Keratinocyte (primary cell): ENCODE data around the gene CACNA1C.

Experiments used
- EZH2 ChIP-seq: IDR thresholded peaks from one replicate; pipeline ENCODE4 v1.6.1; 2012; ENCODE audit warnings: inconsistent platforms, mild to moderate bottlenecking, low read length, moderate library complexity
- TF ChIP-seq, protein P1 (sequence below), 3 experiments: IDR thresholded peaks in 1 of 3; conservative IDR thresholded peaks in 1 of 3; optimal IDR thresholded peaks in 1 of 3; 2 replicates in 2 of 3; 3 replicates in 1 of 3; pipeline versions ENCODE3 to v1.5.1; 2011; ENCODE audit warnings: low read length in 3 of 3, mild to moderate bottlenecking in 3 of 3, moderate library complexity in 2 of 3, control low read depth in 1 of 3, inconsistent platforms in 1 of 3; ENCODE audit not compliant: insufficient read depth in 2 of 3; ENCODE audit errors: extremely low read depth in 1 of 3

DNA sequence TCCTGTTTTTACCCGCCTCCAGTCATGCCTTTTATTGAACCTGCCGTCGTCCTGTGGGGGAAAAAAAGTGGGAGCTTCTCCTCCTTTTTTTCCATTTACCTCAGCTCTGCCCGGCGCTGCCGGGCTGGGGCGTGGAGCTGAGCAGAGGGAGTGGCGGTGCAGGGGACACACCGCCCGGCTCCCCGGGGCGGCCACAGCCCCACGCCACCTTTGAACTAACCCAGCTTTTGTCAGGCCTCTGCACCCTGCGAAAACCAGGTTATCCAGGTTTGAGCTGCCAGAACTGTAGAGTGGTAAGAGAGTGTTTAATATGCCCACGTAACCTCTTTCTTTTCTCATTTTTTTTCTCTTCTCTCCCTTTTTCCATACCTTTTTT, 581.0 kb downstream of the CACNA1C start:
- TF ChIP-seq EZH2: no peak
- TF ChIP-seq, protein P1, sequence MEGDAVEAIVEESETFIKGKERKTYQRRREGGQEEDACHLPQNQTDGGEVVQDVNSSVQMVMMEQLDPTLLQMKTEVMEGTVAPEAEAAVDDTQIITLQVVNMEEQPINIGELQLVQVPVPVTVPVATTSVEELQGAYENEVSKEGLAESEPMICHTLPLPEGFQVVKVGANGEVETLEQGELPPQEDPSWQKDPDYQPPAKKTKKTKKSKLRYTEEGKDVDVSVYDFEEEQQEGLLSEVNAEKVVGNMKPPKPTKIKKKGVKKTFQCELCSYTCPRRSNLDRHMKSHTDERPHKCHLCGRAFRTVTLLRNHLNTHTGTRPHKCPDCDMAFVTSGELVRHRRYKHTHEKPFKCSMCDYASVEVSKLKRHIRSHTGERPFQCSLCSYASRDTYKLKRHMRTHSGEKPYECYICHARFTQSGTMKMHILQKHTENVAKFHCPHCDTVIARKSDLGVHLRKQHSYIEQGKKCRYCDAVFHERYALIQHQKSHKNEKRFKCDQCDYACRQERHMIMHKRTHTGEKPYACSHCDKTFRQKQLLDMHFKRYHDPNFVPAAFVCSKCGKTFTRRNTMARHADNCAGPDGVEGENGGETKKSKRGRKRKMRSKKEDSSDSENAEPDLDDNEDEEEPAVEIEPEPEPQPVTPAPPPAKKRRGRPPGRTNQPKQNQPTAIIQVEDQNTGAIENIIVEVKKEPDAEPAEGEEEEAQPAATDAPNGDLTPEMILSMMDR (optimal IDR thresholded peaks at IDR 0.05 in 1 of 3, IDR thresholded peaks at IDR 0.05 in 1 of 3, conservative IDR thresholded peaks at IDR 0.05 in 1 of 3; ENCODE audit: extremely low read depth in 1 of 3, insufficient read depth in 2 of 3, low read length in 3 of 3): no peak
